Esophagus squamous epithelium (tissue), 5 donors: ENCODE results near the gene ZNF77. TPM values are rescaled to one million over a fixed set of nuclear protein-coding genes. Genes with fewer than 3 reads are reported as not detected.

Experiments used
- DNase-seq: peaks from one replicate; lab custom pipeline; 2025; lab: John Stamatoyannopoulos, UW
- H3K27ac ChIP-seq, 4 donors: fragments of 200-600 bp; sonication (generic); one replicate each; pipeline ENCODE4 v1.5.1; 2016 to 2019; ENCODE audit warnings: mild to moderate bottlenecking in 1 of 4
- H3K27me3 ChIP-seq, 4 donors: fragments of 200-600 bp; sonication (generic); 1 replicate in 3 of 4; 2 replicates in 1 of 4; pipeline versions ENCODE4 v1.5.1 to v1.6.0; 2017 to 2021; ENCODE audit warnings: antibody characterized with exemption in 1 of 4
- H3K36me3 ChIP-seq, 3 donors: fragments of 200-600 bp; sonication (generic); one replicate each; pipeline ENCODE4 v1.5.1; 2016 to 2019
- H3K4me1 ChIP-seq, 3 donors: fragments of 200-600 bp; sonication (generic); one replicate each; pipeline ENCODE4 v1.5.1; 2017 to 2019
- H3K4me3 ChIP-seq, 4 donors: fragments of 200-600 bp; sonication (generic); 1 replicate in 3 of 4; 2 replicates in 1 of 4; pipeline ENCODE4 v1.5.1; 2016 to 2019; ENCODE audit warnings: mild to moderate bottlenecking in 2 of 4, moderate library complexity in 1 of 4
- H3K9me3 ChIP-seq, 3 donors: fragments of 200-600 bp; sonication (generic); one replicate each; pipeline ENCODE4 v1.5.1; 2016 to 2019
- CTCF ChIP-seq, 6 experiments: fragments of 450-650 bp in 4 of 6; fragments of 200-600 bp in 2 of 6; sonication (generic) in 2 of 6; IDR thresholded peaks; one replicate each; pipeline ENCODE4 v1.5.1; 2016 to 2019; ENCODE audit warnings: antibody characterized with exemption in 6 of 6, mild to moderate bottlenecking in 4 of 6, moderate library complexity in 4 of 6
- POLR2A ChIP-seq, 4 donors: fragments of 450-650 bp; IDR thresholded peaks; one replicate each; pipeline ENCODE4 v1.6.1; 2017; ENCODE audit warnings: antibody characterized with exemption in 4 of 4, mild to moderate bottlenecking in 4 of 4, moderate library complexity in 3 of 4
- WGBS, 2 donors: methylation state at CpG; one replicate each; pipeline ENCODE4 v1.1.5; 2018; 5-methylcytosine and 5-hydroxymethylcytosine counted together
- intact Hi-C: fragments of 100-400 bp; cut with DNase I; formaldehyde crosslinking; loops from one replicate; pipeline ENCODE4 v1.15.0; 2022
- total RNA-seq, 4 donors: library from RNA; depleted of rRNA; stranded (reverse); fragments of >200 nt; gene quantifications; one replicate each; pipeline ENCODE4 v1.1.0, GENCODE V29; 2016
- donor health status: DM: yes; HTN: yes; CAD: no.

Gene ZNF77
- total RNA-seq, 4 donors from 2014 or later = 3.1 to 5.9 (median 4.5) TPM

- Histone ChIP-seq H3K27ac (peak overlapping the region; percentile 68 to 94 (median 82)), H3K9me3 (no peaks in the 10 kb centered on the region), H3K4me3 (peak overlapping the region in 1 of 4 donors; percentile 50), H3K36me3 (no peaks in the 10 kb centered on the region), H3K4me1 (peaks cover 18 to 37% (median 19%) of the 10 kb centered on the region in 3 donors), H3K27me3 (peaks cover 0 to 21% (median 0%) of the 10 kb centered on the region in 4 donors)
- no peak for TF ChIP-seq CTCF (IDR thresholded peaks at IDR 0.05)
- TF ChIP-seq POLR2A (IDR thresholded peaks at IDR 0.05) = no peak
- DNase-seq = no peak
- intact Hi-C loops = no loop called here
- WGBS, 2 donors = 16 to 27% methylated on average over 3 of the region's 10 CpGs
These were observed 38.2 kb upstream of the ZNF77 start for GRCh38 chr19:2982983-2983350.

DNA sequence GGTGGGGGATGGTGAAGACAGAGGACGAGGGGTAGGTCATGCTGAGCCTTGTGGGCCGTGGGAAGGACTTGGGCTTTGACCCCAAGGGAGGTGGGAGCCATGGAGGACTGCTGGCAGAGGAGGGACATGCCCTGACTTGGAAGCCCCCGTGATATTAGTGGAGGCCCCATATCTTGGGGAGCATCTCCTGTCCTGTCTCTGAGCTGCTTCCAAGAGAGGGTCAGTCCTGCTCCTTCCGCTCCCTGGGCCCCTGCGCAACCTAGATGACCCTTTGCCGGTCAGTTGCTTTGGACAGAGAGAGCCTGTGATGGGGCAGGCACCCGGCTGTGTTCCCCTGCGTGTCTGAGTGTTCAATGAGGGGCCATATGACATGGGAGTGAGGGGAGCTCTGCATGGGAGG is 37.8 kb upstream of the ZNF77 start:
- intact Hi-C loops = no loop called here
- Histone ChIP-seq H3K4me1 (peaks cover 22 to 41% (median 24%) of the 10 kb centered on the region in 3 donors), H3K4me3 (peak overlapping the region in 1 of 4 donors; percentile 50), H3K36me3 (no peaks in the 10 kb centered on the region), H3K9me3 (no peaks in the 10 kb centered on the region), H3K27me3 (peaks cover 0 to 18% (median 0%) of the 10 kb centered on the region in 4 donors), H3K27ac (peak overlapping the region; percentile 27 to 94 (median 82))
- TF ChIP-seq CTCF (IDR thresholded peaks at IDR 0.05) (no peak), POLR2A (IDR thresholded peaks at IDR 0.05) (no peak)
- no peak for DNase-seq
- 19 to 36% methylated on average over 3 to 4 of the region's 8 CpGs for WGBS, 2 donors

GRCh38 chr19:2981898-2982297 is 37.1 kb upstream of the ZNF77 start:
- peaks cover 0 to 15% (median 0%) of the 10 kb centered on the region in 4 donors for H3K27me3 ChIP-seq
- peaks cover 26 to 47% (median 26%) of the 10 kb centered on the region in 3 donors for H3K4me1 ChIP-seq
- 69 to 79% methylated on average over 4 to 5 of the region's 5 CpGs for WGBS, 2 donors
- H3K27ac ChIP-seq = no peak overlapping the region
- no peak overlapping the region for H3K4me3 ChIP-seq
- TF ChIP-seq CTCF (IDR thresholded peaks at IDR 0.05) = no peak
- TF ChIP-seq POLR2A (IDR thresholded peaks at IDR 0.05) = no peak
- H3K9me3 ChIP-seq = no peaks in the 10 kb centered on the region
- no peak for DNase-seq
- intact Hi-C loops = no loop called here
- no peaks in the 10 kb centered on the region for H3K36me3 ChIP-seq

DNA sequence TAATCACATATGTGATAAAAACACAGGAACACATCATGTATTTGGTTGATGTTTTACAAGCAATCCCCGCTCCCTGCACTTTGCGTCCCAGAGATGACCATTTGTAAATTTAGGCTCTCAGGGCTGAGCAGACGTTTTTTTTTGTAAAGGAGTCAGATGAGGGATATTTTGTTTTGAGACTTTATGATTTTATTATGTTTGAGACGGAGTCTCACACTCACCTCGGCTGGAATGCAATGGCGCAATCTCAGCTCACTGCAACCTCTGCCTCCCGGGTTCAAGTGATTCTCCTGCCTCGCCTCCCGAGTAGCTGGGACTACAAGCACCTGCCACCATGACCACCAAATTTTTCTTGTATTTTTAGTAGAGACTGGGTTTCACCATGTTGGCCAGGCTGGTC is 34.0 kb upstream of the ZNF77 start:
- intact Hi-C loops = no loop called here
- no peak for DNase-seq
- H3K27me3 ChIP-seq = peaks cover 0 to 4% (median 0%) of the 10 kb centered on the region in 4 donors
- H3K4me3 ChIP-seq = no peak overlapping the region
- 76 to 88% methylated on average over 9 of the region's 9 CpGs for WGBS, 2 donors
- H3K36me3 ChIP-seq = no peaks in the 10 kb centered on the region
- no peaks in the 10 kb centered on the region for H3K9me3 ChIP-seq
- no peak overlapping the region for H3K27ac ChIP-seq
- peaks cover 49 to 71% (median 54%) of the 10 kb centered on the region in 3 donors for H3K4me1 ChIP-seq
- TF ChIP-seq CTCF (IDR thresholded peaks at IDR 0.05) (no peak), POLR2A (IDR thresholded peaks at IDR 0.05) (no peak)

GRCh38 chr19:2978166-2978767 is 33.5 kb upstream of the ZNF77 start:
- TF ChIP-seq POLR2A (IDR thresholded peaks at IDR 0.05) (no peak), CTCF (IDR thresholded peaks at IDR 0.05) (no peak)
- Histone ChIP-seq H3K27ac (peak overlapping the region in 3 of 4 donors; percentile 11 to 48 (median 46)), H3K4me1 (peaks cover 44 to 69% (median 52%) of the 10 kb centered on the region in 3 donors), H3K4me3 (no peak overlapping the region), H3K36me3 (no peaks in the 10 kb centered on the region), H3K9me3 (no peaks in the 10 kb centered on the region), H3K27me3 (no peaks in the 10 kb centered on the region)
- WGBS, 2 donors = 38 to 73% methylated on average over 3 to 8 of the region's 11 CpGs
- intact Hi-C loops = no loop called here
- no peak for DNase-seq
